Activated naive CD8-positive, alpha-beta T cell treated with anti-CD3 and anti-CD28 coated beads for 36 hours (primary cell): Measurements from ENCODE around the gene VKORC1L1. TPM values are rescaled to one million over a fixed set of nuclear protein-coding genes. Genes with fewer than 3 reads are reported as not detected.
A peak's percentile ranks its signal among the peaks of the same experiment; 100 is the strongest.
"Not testable (repeated sequence)": the region's sequence is repeated elsewhere in the genome, so short reads cannot be mapped to it uniquely, and the experiment has no call there.

Source experiments
- DNase-seq: peaks from one replicate; pipeline ENCODE4 v3.0.0; 2021
- H3K27ac Mint-ChIP-seq: one replicate; pipeline ENCODE4 v1.8.0; 2022; ENCODE audit warnings: mild to moderate bottlenecking, moderate library complexity, mixed read lengths
- H3K27me3 Mint-ChIP-seq: one replicate; pipeline ENCODE4 v1.8.0; 2022; ENCODE audit warnings: mild to moderate bottlenecking, mixed read lengths
- H3K36me3 Mint-ChIP-seq: one replicate; pipeline ENCODE4 v1.8.0; 2021; ENCODE audit warnings: mild to moderate bottlenecking, mixed read lengths
- H3K4me1 Mint-ChIP-seq: one replicate; pipeline ENCODE4 v1.8.0; 2021; ENCODE audit warnings: mixed read lengths
- H3K4me3 Mint-ChIP-seq: one replicate; pipeline ENCODE4 v1.8.0; 2022; ENCODE audit warnings: mild to moderate bottlenecking, moderate library complexity, mixed read lengths
- H3K9me3 Mint-ChIP-seq: one replicate; pipeline ENCODE4 v1.8.0; 2022; ENCODE audit warnings: mixed read lengths
- total RNA-seq, 2 experiments: library from RNA; stranded (reverse); gene quantifications; one replicate each; pipeline ENCODE4 v1.2.3, GENCODE V29; 2021

Gene VKORC1L1
- total RNA-seq, 2 experiments from 2014 or later: 18.7 to 21.2 TPM

GRCh38 chr7:65871451-65871850 lies 1.4 kb upstream of the VKORC1L1 start:
- H3K4me1 Mint-ChIP-seq, H3K27me3 Mint-ChIP-seq, DNase-seq, H3K36me3 Mint-ChIP-seq, H3K4me3 Mint-ChIP-seq, H3K27ac Mint-ChIP-seq, H3K9me3 Mint-ChIP-seq: not testable (repeated sequence)

GRCh38 chr7:65873582-65874193 lies 814 bp downstream of the VKORC1L1 start:
- peak overlapping the region; percentile 76 for H3K27ac Mint-ChIP-seq
- not testable (repeated sequence) for H3K36me3 Mint-ChIP-seq, H3K27me3 Mint-ChIP-seq, H3K4me1 Mint-ChIP-seq, H3K9me3 Mint-ChIP-seq
- H3K4me3 Mint-ChIP-seq: peak overlapping the region; percentile 85
- DNase-seq: peak; percentile 49

GRCh38 chr7:65875715-65876114 lies 2.8 kb downstream of the VKORC1L1 start:
- H3K27ac Mint-ChIP-seq, H3K9me3 Mint-ChIP-seq, H3K36me3 Mint-ChIP-seq, H3K27me3 Mint-ChIP-seq, DNase-seq, H3K4me3 Mint-ChIP-seq: not testable (repeated sequence)
- H3K4me1 Mint-ChIP-seq: peaks cover 12% of the 10 kb centered on the region

GRCh38 chr7:65879292-65880153 lies 6.6 kb downstream of the VKORC1L1 start:
- H3K36me3 Mint-ChIP-seq: peaks cover 20% of the 10 kb centered on the region
- not testable (repeated sequence) for H3K4me3 Mint-ChIP-seq, H3K27ac Mint-ChIP-seq, H3K4me1 Mint-ChIP-seq, DNase-seq, H3K9me3 Mint-ChIP-seq, H3K27me3 Mint-ChIP-seq

DNA sequence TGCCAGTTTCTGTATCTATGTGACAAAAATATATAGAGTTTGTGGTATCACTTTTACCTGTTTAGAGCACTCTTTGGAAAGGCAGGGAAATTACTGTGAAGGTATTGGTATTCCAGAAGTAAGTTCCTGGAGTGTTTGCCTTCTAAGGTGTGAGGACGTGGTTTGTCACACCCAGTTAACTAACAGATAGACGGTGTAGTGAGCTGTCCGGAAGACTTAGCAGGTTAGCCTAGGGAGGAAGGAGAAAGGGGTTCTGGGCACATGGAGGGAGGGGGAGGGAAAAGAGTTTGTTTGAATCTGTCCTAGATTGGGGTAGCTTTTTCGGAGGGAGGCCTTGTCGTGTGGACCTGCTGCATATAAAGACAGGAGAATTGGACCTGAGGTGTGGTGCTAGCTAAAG lies 7.4 kb downstream of the VKORC1L1 start:
- not testable (repeated sequence) for H3K27ac Mint-ChIP-seq, H3K4me3 Mint-ChIP-seq, H3K9me3 Mint-ChIP-seq, DNase-seq, H3K4me1 Mint-ChIP-seq, H3K27me3 Mint-ChIP-seq
- H3K36me3 Mint-ChIP-seq: peaks cover 25% of the 10 kb centered on the region

- not testable (repeated sequence) for H3K27me3 Mint-ChIP-seq, H3K27ac Mint-ChIP-seq, H3K9me3 Mint-ChIP-seq, H3K4me1 Mint-ChIP-seq, DNase-seq, H3K4me3 Mint-ChIP-seq
- H3K36me3 Mint-ChIP-seq: peaks cover 29% of the 10 kb centered on the region
Measured at GRCh38 chr7:65884983-65885382, 12.1 kb downstream of the VKORC1L1 start.

- not testable (repeated sequence) for H3K27me3 Mint-ChIP-seq, DNase-seq, H3K27ac Mint-ChIP-seq, H3K9me3 Mint-ChIP-seq, H3K4me3 Mint-ChIP-seq, H3K4me1 Mint-ChIP-seq
- peaks cover 32% of the 10 kb centered on the region for H3K36me3 Mint-ChIP-seq
Measured at GRCh38 chr7:65885533-65885932, 12.7 kb downstream of the VKORC1L1 start.

DNA sequence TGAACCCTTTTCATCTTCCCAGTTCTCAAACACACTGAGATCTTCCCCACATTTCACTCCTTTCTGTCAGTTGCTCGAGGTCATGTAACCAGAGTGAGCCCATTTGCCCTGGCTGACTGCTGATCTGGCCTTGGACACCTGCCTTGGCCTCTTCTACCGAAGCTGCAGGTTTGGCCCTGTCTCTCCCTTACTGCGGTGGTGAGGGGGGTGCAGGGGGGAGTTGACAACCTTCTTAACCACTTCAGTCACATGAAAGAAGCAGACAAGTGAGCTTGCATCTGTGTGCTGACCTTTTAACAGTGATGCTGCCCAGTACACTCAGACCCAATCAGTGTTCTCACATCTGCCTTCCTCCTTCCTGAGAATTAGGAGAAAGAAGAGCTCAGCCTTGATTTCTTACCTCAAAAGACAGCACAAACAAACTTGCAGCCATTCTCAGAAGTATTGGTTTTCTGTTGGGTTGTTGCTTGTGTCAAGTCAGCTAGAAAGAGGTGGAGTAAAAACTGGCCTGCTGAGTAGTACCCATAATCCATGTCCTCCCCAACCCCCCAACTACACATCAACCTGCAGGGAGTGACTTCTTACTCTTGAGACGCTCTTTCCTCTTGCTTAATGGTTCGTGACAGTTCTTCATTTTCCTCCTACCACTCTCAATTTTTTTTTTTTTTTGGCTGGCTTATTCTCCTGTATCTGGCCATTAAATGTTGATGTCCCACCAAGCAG lies 15.7 kb downstream of the VKORC1L1 start:
- H3K36me3 Mint-ChIP-seq: peaks cover 38% of the 10 kb centered on the region
- DNase-seq, H3K27ac Mint-ChIP-seq, H3K9me3 Mint-ChIP-seq, H3K4me3 Mint-ChIP-seq, H3K27me3 Mint-ChIP-seq, H3K4me1 Mint-ChIP-seq: not testable (repeated sequence)

- not testable (repeated sequence) for DNase-seq, H3K4me1 Mint-ChIP-seq, H3K9me3 Mint-ChIP-seq, H3K4me3 Mint-ChIP-seq, H3K27ac Mint-ChIP-seq, H3K27me3 Mint-ChIP-seq
- peaks cover 28% of the 10 kb centered on the region for H3K36me3 Mint-ChIP-seq
Measured at GRCh38 chr7:65889722-65890121, 16.8 kb downstream of the VKORC1L1 start.

GRCh38 chr7:65892161-65892560 lies 19.3 kb downstream of the VKORC1L1 start:
- Mint-ChIP-seq H3K27ac (no peak overlapping the region), H3K27me3 (no peaks in the 10 kb centered on the region), H3K36me3 (peaks cover 22% of the 10 kb centered on the region), H3K9me3 (no peaks in the 10 kb centered on the region), H3K4me3 (no peak overlapping the region), H3K4me1 (peaks cover 7% of the 10 kb centered on the region)
- no peak for DNase-seq

DNA sequence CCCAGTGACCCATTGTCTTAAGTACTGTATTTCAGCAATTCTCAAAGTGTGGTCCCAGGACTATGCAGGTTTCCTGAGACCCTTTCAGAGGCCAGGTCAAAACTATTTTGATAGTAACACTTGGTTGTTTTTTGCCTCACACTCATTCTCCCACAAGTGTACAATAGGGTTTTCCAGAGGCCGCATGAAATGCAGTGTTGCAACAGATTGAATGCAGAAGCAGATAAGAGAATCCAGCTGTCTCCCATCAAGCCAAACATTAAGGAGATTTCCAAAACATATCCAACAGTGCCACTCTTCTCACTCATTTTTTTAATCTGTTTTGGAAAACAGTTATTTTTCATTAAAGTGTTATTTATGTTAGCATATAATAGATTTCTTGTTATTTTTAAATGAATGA lies 20.0 kb downstream of the VKORC1L1 start:
- H3K36me3 Mint-ChIP-seq: peaks cover 25% of the 10 kb centered on the region
- H3K9me3 Mint-ChIP-seq: no peaks in the 10 kb centered on the region
- peaks cover 7% of the 10 kb centered on the region for H3K4me1 Mint-ChIP-seq
- no peak for DNase-seq
- no peak overlapping the region for H3K27ac Mint-ChIP-seq
- no peaks in the 10 kb centered on the region for H3K27me3 Mint-ChIP-seq
- H3K4me3 Mint-ChIP-seq: no peak overlapping the region

DNA sequence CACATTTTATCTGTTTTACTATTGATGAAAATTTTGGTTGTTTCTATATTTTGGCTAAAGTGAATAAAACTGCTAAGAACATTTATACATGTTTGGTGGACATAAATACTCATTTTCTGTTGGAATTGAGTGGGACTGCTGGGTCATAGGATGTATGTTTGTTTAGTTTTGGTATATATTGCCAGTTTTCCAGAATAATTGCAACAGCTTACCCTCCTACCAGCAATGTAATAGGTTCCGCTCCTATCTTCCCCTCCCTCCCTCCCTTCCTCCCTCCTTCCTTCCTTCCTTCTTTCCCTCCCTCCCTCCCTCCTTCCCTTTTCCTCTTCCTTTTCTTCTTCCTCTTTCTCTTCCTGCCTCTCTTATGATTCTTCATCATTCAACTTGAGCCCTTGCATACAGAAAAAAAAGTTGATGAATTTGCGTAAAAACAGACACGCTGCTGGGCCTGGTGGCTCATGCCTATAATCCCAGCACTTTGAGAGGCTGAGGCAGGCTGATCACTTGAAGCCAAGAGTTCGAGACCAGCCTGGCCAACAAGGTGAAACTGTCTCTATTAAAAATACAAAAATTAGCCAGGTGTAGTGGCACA lies 23.5 kb downstream of the VKORC1L1 start:
- Mint-ChIP-seq H3K4me1 (peaks cover 4% of the 10 kb centered on the region), H3K9me3 (peaks cover 5% of the 10 kb centered on the region), H3K27me3 (no peaks in the 10 kb centered on the region), H3K4me3 (no peak overlapping the region), H3K27ac (no peak overlapping the region), H3K36me3 (peaks cover 36% of the 10 kb centered on the region)
- no peak for DNase-seq

- H3K4me1 Mint-ChIP-seq, H3K4me3 Mint-ChIP-seq, H3K27ac Mint-ChIP-seq, H3K27me3 Mint-ChIP-seq, DNase-seq: not testable (repeated sequence)
- Mint-ChIP-seq H3K36me3 (peaks cover 40% of the 10 kb centered on the region), H3K9me3 (peaks cover 11% of the 10 kb centered on the region)
Measured at GRCh38 chr7:65897289-65897688, 24.4 kb downstream of the VKORC1L1 start.

DNA sequence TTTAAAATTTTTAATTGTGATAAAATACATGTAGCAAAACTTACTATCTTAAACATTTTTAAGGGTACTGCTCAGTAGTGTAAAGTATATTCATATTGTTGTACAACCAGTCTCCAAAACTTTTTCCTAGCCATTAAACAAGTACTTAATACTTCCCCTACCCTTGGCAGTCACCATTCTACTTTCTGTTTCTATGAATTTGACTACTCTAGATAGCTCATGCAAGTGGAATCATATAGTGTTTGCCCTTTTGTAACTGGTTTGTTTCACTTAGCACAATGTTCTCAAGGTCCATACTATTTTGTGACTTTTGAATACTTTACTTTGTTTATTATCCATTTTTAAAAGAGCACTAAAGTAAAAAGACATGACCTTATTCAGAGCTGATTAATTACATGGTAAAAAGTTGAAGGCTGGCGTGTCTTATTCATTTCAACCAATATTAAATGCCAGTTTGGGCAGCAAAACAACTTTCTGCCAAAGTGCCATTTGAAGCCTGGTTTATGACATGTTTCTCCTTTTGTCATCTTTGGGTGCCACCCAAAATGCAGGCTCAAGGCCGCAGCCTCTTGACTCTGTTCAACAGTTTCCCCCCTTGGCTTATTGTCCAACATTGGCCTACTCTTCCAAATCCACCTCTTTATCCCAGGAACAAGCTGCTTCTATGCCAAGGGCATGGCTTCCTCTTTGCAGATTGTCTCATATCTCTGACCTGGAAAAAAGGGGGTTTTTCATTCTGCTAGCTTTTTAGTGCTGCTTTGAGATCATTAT lies 26.0 kb downstream of the VKORC1L1 start:
- H3K4me1 Mint-ChIP-seq: not testable (repeated sequence)

More for the DNA sequence above, 26.0 kb downstream of the VKORC1L1 start:
- peaks cover 46% of the 10 kb centered on the region for H3K36me3 Mint-ChIP-seq
- not testable (repeated sequence) for DNase-seq, H3K27me3 Mint-ChIP-seq, H3K4me3 Mint-ChIP-seq
- peaks cover 14% of the 10 kb centered on the region for H3K9me3 Mint-ChIP-seq
- peak overlapping the region; percentile 42 for H3K27ac Mint-ChIP-seq
